BE2C (cell line): ENCODE data around the gene MSANTD1.

Experiments used
- DNase-seq: peaks from one replicate; pipeline ENCODE4 v3.0.0-alpha.2; 2020
- H3K27me3 ChIP-seq: fragments of 250-450 bp; sonication (Bioruptor Pico); 2 replicates; pipeline ENCODE4 v1.5.1; 2020; ENCODE audit warnings: mild to moderate bottlenecking
- H3K36me3 ChIP-seq: fragments of 250-450 bp; sonication (Bioruptor Pico); 2 replicates; pipeline ENCODE4 v1.5.1; 2020; ENCODE audit warnings: mild to moderate bottlenecking
- H3K4me1 ChIP-seq: fragments of 250-450 bp; sonication (Bioruptor Pico); 2 replicates; pipeline ENCODE4 v1.5.1; 2020
- H3K4me3 ChIP-seq: 2 replicates; pipeline ENCODE4 v1.5.1; 2011; ENCODE audit warnings: low read depth, low read length
- H3K9me3 ChIP-seq: fragments of 250-450 bp; sonication (Bioruptor Pico); 2 replicates; pipeline ENCODE4 v1.5.1; 2020
- TF ChIP-seq, protein P1 (sequence below): IDR thresholded peaks from 2 replicates; pipeline ENCODE4 v1.5.1; 2012; ENCODE audit warnings: mild to moderate bottlenecking, low read depth, low read length

The MSANTD1 gene

DNA sequence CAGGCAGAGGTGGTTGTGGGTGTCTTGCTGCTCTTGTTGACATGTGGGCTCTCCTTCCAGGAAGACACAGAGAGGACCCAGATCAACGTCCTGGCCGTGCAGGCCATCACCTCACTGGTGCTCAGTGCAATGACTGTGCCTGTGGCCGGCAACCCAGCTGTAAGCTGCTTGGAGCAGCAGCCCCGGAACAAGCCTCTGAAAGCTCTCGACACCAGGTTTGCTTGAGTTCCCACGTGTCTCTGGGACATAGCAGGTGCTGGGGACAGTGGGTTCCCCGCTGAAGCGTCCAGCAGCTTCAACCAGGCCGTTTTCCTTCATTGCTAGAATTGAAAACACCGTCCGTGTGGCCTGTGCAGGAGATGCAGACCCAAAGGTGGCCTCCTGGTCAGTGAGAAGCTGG, 25.6 kb upstream of the MSANTD1 start:
- TF ChIP-seq, protein P1, sequence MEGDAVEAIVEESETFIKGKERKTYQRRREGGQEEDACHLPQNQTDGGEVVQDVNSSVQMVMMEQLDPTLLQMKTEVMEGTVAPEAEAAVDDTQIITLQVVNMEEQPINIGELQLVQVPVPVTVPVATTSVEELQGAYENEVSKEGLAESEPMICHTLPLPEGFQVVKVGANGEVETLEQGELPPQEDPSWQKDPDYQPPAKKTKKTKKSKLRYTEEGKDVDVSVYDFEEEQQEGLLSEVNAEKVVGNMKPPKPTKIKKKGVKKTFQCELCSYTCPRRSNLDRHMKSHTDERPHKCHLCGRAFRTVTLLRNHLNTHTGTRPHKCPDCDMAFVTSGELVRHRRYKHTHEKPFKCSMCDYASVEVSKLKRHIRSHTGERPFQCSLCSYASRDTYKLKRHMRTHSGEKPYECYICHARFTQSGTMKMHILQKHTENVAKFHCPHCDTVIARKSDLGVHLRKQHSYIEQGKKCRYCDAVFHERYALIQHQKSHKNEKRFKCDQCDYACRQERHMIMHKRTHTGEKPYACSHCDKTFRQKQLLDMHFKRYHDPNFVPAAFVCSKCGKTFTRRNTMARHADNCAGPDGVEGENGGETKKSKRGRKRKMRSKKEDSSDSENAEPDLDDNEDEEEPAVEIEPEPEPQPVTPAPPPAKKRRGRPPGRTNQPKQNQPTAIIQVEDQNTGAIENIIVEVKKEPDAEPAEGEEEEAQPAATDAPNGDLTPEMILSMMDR = no peak
- H3K4me3 ChIP-seq = no peak overlapping the region
- DNase-seq = no peak
- H3K36me3 ChIP-seq = peaks cover 47% of the 10 kb centered on the region
- no peaks in the 10 kb centered on the region for H3K27me3 ChIP-seq
- no peaks in the 10 kb centered on the region; the same call in 1 of the 2 replicates for H3K4me1 ChIP-seq
- no peaks in the 10 kb centered on the region for H3K9me3 ChIP-seq

DNA sequence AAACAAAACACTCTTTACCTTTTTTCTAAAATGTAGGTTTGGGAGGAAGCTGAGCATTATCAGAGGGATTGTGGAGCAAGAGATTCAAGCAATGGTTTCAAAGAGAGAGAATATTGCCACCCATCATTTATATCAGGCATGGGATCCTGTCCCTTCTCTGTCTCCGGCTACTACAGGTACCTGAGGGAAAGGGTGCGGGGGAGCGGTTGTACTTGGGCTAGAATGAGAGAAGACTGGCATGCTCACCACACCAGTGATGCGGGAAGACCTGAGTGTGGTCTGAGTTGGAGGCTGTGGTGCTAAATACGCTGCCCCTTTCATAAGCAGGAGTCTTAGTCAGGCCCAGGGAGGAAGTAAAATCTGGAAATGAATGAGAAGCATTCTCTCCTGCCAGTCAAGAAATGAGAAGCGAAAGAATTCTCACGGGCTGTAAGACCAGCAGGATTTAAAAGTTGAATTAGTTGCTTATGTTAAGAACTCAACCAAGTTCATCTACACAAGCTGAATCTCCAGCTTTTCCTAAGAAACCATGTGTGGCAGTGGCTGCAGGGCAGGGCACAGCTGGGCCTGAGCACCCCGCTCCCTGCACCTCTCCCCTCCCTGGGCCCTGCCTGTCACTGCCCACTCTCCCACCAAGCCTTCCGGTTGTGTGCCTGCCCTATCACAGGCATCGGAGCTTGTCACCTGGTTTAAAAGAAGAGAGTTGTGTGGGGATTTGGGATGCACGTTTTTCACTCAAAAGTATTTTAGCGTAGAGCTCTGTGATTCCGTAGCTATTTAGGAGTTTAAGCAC, 24.8 kb upstream of the MSANTD1 start:
- Histone ChIP-seq H3K9me3 (no peaks in the 10 kb centered on the region), H3K4me3 (no peak overlapping the region), H3K36me3 (peaks cover 55% of the 10 kb centered on the region), H3K27me3 (no peaks in the 10 kb centered on the region), H3K4me1 (no peaks in the 10 kb centered on the region; the same call in 1 of the 2 replicates)
- TF ChIP-seq, protein P1 = no peak
- DNase-seq = no peak

DNA sequence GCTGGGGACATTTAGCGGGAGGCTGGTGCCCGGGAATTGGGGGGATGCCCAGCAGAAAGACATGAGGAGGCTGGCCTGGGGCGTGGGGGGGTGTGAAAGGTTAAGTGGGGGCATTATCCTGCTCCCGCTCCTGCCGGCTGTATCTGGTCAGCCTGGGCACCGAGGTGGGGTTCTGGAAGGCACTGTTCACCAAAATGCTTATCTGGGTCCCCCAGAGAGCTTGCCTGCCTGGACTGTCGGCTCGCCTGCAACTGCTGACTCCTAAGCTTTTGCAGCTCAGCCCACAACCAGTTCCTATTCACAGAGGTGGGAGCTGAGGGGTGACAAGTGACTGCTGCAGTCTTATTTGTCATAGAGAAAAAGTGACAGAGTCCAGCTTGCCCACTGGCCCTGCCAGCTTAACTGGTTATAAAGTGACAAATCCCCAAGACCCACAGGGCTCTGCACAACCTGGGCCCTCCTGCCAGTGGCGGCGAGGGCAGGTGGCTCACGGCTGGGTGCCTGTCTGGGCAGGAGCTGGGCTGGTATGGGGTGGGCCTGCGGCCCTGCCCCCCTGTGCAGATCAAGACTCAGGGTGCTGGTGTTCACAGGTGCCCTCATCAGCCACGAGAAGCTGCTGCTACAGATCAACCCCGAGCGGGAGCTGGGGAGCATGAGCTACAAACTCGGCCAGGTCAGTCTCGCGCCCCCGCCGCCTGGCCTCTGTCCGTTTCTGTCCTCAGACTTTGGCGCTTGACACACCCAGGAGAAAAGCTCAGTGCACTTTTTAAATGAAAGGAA, 23.7 kb upstream of the MSANTD1 start:
- Histone ChIP-seq H3K27me3 (no peaks in the 10 kb centered on the region), H3K9me3 (no peaks in the 10 kb centered on the region), H3K4me1 (no peaks in the 10 kb centered on the region), H3K36me3 (peaks cover 57% of the 10 kb centered on the region), H3K4me3 (no peak overlapping the region)
- TF ChIP-seq, protein P1 = no peak
- DNase-seq = no peak

DNA sequence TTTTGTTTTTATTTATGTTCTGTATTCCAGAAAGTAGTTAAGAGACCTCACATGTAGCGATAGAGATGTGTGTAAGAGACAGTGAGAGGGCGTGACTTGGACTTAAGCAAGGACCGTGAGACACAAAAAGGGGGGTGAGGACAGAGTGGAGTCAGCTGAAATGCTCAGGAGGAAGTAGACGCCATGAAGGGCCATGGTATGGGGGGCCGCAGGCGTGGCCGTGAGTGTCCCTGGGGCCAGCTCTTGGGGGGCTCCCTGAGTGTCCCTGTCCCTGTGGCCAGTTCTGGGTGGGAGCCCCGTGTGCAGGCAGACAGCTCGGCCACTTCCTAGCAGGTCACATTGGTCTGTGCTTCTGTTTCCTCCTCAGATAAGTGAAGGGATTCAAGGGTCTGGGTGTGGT, 23.0 kb upstream of the MSANTD1 start:
- Histone ChIP-seq H3K4me3 (no peak overlapping the region), H3K9me3 (no peaks in the 10 kb centered on the region), H3K36me3 (peaks cover 64% of the 10 kb centered on the region), H3K27me3 (no peaks in the 10 kb centered on the region), H3K4me1 (no peaks in the 10 kb centered on the region)
- no peak for DNase-seq
- TF ChIP-seq, protein P1 = no peak

DNA sequence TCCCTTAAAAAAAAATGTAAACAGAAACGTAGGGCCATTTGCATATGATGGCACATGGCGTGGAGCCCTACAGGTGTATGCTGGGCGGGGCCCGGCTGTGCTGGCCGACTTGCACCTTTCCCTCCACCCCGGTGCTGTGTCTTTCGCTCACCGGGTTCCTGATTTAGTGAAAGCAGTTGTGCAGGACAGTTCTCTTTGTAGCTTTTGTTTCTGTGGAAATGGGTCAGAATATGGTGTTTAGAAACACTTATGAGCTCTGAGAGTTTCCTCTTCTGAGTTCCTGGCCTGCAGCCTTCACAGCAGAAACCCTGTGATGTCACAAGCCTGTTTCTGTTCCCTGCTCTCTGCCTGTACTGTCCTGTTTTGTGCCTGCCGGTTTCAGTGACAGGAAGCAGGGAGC, 22.5 kb upstream of the MSANTD1 start:
- Histone ChIP-seq H3K9me3 (no peaks in the 10 kb centered on the region), H3K27me3 (no peaks in the 10 kb centered on the region), H3K4me3 (no peak overlapping the region), H3K36me3 (peaks cover 62% of the 10 kb centered on the region), H3K4me1 (no peaks in the 10 kb centered on the region)
- no peak for DNase-seq
- TF ChIP-seq, protein P1 = no peak

DNA sequence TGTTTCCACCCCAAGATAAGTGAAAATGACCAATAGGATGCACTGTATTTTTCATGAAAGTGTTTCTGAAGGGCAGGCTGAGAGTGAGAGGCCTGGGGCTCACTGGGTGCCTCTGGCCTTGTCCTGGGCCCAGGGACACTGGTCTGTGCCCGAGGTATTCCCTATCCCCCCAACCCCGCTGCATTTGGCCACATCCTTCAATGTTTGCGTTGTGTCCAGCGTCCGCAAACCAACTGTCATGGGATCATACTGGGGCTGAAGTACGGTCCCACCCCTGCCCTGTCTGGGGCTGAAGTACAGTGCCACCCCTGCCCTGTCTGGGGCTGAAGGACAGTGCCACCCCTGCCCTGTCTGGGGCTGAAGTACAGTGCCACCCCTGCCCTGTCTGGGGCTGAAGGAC, 22.0 kb upstream of the MSANTD1 start:
- TF ChIP-seq, protein P1 = no peak

More for the DNA sequence above, 22.0 kb upstream of the MSANTD1 start:
- no peaks in the 10 kb centered on the region for H3K27me3 ChIP-seq
- H3K9me3 ChIP-seq = no peaks in the 10 kb centered on the region
- H3K36me3 ChIP-seq = peaks cover 59% of the 10 kb centered on the region
- no peak for DNase-seq
- no peak overlapping the region for H3K4me3 ChIP-seq
- H3K4me1 ChIP-seq = no peaks in the 10 kb centered on the region
